CD1c-positive myeloid dendritic cell (primary cell): ENCODE data around the gene CCND3.

Experiments used
- DNase-seq: peaks from one replicate; pipeline ENCODE4 v3.0.0-alpha.2; 2016; ENCODE audit errors: extremely low spot score

Gene CCND3

DNA sequence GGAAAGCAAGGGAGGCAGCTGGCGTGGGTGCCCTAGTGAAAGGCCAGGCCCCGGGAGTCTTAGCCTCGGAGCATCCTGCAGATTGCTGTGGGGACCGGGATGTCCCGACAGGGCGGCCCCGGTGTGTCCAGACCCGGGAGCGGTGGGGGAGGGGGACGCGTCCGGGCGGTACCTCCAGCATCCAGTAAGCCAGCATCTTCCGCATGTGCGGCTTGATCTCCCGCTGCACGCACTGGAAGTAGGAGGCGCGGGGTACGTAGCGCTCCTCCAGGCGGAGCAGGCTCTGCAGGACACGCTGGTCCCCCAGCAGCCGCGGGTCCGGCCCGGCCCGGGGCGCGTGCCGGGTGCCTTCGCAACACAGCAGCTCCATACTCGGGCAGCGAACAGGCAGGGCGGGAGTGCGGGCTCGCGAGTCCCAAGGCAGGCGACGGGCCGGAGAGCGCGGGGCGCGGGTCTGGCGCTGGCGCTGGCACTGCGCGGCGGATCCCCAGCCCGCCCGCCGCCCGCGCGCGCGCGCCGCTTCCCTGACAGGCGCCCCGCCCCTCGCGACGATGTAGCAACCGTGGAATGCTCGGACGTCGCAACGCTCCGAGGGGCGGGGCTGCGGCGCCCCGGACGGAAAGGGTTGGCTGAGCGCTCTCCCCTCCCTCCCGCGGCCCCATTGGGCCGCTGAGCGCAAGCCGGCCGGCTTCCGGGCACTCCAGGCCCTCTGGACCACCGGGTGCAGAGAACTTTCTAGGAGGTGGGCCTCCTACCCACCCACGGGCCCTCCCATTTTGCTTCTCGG, at the start of gene CCND3:
Gene CCND3 (minus strand): TSS at position 529 of the 787 bp plus-strand sequence. CDS start 159 bp downstream, at position 370.
- peak; percentile 98 for DNase-seq

DNA sequence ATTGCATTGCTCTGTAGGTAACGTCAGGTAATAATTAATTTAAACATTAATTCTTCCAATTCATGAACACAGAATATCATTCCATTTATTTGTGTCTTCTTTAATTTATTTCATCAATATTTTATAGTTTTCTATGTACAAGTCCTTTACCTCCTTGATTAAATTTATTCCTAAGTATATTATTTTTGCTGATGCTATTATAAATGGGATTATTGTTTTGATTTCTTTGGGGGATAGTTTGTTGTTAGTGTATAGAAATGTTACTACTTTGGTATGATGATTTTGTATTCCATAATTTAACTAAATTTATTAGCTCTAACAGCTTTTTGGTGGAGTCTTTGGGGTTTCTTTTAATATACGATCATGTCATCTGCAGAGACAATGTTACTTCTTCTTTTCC, 44.7 kb upstream of the CCND3 start:
- no peak for DNase-seq

DNA sequence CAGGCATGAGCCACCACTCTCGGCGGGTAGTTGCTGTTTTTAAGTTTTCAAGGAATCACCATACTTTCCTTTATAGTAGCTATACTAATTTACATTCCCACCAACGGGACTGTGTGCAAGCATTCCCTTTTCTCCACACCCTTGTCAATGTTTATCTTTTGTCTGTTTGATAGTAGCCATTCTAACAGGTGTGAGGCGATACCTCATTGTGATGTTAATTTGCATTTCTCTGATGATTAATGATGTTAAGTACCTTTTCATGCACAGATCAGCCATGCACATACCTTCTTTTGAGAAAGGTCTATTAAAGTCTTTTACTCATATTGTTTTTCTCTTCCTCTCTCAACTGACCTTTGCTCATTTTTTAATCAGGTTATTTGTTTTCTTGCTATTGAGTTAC, 43.0 kb upstream of the CCND3 start:
- DNase-seq: no peak

DNA sequence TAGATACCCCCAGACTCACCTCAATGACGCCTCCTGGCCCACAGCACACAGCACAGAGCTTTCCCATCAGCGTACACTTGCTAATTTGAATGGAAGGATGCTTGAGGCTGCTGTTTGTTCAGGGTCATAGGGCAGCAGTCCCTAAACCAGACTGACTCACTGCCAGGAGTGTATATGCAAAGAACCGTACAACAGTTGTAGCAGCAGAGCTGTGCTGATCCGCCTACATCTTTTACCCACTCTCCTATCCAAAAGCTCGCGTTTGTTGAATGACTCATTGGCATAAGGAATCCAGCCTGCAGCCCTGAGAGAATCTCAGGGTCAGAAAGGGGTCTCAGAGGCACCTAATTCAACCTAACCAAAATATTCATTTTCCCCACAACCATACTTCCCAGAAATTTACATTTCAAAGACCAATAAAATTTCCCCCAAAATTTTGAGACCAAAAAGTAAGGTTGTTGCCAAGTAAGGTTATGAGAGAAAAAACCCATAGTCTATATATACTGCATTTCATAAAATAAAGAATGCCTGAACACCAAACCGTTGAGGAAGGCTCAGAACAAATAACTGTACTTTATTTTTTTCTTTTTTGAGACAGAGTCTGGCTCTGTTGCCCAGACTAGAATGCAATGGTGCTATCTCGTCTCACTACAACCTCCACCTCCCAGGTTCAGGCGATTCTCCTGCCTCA, 35.3 kb upstream of the CCND3 start:
- DNase-seq: peak; percentile 30

DNA sequence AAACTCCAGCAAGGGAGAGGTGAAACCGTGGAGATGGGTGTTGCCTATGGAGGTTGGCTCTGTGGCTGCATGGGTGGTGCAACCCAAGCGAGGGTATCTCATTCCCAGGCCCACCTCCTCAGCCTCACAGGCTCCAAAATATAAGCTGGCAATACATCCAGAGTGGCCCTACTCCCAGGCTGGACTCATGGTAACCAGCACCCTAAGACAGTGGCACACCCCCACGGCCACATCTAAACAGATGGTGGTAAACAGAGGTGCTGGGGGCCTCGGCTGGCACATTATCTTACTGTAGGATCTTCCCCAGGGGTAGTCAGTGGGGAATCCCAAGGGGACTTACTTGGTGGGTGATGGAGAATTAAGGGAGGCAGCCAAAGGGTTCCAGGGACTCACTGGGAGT, 33.7 kb upstream of the CCND3 start:
- DNase-seq: no peak

DNA sequence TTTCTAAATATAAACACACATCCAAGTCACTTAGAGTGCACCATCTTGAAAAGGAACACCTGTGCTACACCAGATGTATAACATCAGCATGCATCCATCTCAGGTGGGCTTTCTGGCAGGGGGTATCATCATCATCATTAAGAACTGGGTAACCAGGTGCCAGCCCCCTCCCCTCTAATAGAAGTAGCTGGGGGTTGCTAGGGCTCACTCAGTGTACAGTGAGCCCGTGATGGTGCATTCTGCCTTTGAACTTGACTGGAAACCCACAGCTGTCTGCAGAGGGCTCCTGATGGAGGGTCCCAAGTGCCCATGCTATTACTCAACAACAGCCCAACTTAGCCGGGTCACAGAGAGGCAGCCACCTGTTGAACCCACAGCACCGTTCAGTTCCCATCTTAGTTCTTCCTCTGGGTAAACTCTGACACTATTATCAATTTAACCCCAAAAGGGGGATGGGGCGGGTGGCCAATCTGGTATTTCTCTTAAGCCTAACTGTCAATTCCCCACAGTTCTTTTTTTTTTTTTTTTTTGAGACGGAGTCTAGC, 32.7 kb upstream of the CCND3 start:
- no peak for DNase-seq

DNA sequence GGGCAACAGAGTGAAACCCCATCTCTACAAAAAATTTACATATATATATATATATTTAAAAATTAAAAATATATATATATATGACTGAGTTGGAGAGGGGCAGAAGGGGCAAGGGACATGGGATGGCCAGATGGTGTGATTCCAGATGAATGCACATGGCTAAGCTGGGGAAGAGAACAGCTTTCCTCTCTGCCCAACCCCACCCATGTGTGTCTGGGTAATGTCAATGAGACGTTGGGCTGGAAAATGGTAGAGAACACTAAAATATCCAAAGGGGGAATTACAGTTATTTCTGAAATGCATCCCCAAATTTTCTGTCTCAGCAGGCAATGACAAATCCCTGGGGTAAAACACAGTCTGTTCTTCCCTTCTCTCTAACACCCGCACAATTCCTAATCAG, 31.2 kb upstream of the CCND3 start:
- DNase-seq: no peak

DNA sequence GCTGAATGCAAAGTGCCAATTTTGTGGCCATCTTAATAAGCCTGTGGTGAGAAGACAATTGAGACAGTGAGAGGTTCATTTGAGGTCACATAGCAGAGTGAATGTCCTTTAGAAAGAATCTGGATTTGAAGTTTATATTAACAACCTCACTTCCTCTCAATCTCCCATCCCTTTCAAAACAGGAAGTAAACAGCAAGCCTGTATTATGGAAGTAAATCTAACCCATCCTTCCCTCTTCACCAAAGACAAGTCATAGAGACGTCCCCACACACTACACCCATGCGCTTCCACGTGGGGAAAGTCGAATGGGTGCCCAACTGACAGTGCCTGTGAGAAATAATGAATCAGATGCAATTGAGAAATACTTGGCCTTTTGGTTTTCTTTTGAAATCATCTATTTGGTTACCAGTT, 28.8 kb upstream of the CCND3 start:
- DNase-seq: peak; percentile 94

DNA sequence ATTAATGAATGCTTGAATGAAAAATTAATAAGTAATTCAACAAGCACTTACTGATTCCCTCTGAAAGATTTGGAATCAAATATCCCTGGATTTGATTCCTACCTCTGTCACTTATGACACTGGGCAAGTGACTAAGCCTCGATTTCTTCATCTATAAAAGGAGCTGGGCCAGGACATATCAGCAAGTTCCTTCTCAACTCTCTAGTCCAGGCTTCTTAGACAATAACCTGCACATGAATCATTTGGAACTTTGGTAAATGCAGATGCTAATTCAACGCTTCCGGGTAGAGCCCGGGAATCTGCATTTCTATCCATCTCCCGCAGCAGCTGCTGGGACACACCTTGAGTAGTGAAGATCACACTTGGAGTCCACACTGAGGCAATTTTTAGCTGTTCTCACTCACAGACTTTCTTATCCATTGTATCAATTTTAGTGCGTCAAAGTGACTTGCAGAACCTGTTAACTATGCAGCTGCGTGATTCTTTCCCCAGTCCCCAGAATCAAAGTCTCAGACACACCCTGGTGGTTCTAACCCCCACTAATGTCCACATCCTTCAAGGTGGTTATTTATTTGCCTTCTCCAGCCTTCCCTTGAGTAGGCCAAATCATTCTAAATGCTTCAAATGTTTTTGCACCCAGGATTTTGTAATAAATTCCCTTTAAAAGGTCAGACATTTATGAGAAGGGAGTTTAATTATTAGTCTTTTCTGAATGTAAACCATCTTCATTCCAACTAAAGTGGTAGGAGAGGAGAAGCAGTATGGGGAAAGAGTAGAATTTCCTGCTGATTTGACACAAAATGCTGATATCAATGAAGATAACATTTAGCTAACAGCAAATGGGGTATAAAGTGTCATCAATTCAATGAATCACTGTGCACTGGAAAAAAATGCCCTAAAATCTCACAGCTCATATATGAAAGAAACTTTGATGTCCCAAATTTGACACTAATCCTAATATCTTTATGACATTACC, 26.0 kb upstream of the CCND3 start:
- peak; percentile 46 for DNase-seq

DNA sequence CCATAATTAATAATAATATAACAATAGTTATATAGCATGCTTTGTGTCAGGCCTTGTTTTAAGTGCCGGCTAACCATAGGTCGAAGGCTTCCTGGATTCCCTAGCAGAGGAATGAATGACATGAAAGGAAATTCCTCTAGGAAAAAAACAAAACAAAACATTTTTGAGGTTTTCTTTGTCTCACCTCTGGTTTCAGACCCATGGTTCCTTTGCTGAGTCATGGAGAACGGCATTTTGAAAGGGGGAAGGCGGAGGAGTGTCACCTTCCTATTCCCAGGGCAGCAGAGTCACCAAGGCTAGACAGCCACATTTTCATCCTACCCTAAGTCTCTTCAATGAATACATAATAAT, 25.3 kb upstream of the CCND3 start:
- peak; percentile 45 for DNase-seq

DNA sequence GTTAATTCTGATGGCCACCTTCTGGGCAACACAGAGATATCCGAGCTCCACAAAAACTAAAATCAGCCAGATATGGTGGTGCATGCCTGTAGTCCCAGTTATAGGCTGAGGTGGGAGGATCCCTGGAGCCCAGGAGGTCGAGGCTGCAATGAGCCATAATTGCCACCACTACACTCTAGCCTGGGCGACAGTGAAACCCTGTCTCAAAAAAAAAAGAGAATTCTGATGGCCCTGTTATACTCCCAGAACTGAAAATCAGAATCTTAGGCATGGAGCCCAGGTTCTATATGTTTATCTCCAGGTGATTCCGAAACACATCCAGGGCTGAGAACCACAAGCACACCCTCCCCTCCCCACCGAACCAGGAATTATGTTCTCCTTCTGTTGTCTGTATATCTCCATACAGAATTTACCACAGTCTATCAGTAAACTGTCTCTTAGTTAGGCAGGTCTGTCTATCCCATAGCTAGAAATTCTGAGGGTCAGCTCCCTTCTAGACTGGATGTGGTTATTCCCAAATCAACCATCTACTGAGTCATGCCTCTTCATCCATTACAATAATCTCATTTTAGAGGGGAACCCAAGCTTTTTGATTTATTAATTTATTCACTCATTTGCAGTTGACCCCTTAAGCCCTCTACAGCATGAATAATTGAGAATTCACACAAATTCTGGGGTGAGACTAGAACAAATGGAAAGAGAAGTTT, 24.8 kb upstream of the CCND3 start:
- DNase-seq: no peak

DNA sequence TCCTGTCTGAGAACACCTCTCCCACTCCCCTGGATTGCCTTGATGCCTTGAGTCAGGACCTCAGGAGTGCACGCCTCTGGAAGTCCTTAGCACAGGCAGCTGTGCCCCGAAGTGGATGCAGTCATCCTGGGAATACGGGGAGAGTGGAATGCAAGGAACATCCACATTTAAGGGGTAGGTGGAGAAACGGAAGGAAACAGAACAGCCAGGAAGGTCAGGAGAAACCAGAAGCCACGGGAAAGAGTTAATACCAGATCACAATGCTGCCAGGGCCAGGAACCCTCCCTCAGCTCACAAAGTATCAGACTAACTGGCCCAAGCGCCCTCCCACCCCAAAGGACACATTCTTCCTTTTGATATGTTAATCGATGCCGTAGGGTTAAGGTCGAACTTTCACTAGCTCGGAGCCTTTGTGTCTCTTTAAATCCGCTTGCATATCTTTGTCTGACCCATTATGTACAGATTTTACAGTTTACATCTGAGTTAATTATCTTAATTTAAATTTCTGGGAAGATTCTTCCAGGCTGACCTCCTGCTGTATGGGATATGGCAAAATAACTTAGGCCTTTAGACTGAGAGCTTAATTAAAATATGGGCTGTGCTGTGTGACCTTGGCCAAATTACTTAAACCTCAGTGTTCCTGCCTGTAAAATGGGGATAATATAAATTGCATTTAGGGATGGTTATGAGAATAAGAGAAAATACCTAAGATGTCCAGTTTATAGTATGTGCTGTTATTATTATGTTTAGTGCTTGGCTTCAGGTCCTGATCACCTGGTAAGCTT, 24.0 kb upstream of the CCND3 start:
- DNase-seq: no peak

DNA sequence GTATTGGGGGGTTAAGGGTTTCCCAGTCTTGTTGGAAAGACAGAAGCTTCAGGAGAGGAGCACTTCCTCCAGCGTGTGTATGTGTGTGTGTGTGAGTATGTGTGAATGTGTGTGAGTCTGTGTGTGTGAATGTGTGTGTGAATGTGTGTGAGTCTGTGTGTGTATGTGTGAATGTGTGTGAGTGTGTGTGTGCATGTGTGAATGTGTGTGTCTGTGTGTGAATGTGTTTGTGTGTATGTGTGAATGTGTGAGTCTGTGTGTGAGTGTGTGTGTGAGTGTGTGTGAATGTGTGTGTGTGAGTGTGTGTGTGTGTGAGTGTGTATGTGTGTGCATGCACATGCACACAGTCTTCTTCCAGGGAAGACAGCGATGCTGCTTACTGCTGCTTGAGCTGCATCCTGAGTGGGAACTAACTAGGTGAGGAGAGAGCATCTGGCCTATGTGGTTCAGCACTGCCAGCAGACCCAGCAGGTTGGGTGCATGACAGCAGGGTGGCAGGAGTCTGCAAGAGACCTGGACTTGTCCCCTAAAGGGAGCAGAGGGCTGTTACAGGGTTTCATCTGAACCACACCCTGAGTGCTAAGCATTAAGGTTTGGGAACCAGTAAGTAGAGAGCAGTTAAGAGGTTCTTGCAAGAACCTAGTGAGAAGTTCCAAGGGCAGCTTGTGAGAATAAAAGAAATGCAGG, 22.7 kb upstream of the CCND3 start:
- DNase-seq: no peak

DNA sequence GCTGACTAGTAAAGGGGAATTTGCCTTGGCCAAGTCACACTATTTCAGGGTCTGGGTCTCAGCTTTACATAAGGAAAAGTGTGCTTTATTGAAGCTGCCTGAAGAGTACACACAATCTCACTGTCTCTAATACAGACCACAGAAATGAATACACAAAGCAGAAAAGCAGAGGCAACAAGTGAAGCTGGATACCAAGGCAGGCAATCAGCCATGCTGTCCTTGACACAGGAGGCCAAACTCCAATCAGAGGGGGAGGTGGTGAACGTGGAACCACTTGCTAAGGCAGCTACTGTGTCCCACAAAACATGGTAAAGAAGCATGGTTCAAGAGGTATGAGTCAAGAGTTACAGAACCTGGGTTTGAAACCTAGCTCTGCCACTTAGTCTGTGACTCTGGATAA, 21.8 kb upstream of the CCND3 start:
- DNase-seq: no peak

DNA sequence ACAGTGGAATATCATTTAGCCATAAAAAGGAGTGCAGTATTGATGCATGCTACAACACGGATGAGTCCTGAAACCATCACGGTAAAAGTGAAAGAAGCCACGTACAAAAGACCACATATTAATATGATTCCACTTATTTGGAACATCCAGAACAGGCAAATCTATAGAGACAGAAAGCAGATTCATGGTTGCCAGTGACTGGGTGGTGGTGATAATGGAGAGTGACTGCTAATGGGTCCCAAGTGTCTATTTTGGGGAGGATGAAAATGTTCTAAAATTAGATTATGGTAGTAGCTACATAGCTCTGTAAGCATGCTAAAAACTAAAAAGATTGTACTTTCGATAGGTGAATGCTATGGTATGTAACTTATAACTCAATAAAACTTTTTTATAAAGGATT, 18.4 kb upstream of the CCND3 start:
- no peak for DNase-seq

DNA sequence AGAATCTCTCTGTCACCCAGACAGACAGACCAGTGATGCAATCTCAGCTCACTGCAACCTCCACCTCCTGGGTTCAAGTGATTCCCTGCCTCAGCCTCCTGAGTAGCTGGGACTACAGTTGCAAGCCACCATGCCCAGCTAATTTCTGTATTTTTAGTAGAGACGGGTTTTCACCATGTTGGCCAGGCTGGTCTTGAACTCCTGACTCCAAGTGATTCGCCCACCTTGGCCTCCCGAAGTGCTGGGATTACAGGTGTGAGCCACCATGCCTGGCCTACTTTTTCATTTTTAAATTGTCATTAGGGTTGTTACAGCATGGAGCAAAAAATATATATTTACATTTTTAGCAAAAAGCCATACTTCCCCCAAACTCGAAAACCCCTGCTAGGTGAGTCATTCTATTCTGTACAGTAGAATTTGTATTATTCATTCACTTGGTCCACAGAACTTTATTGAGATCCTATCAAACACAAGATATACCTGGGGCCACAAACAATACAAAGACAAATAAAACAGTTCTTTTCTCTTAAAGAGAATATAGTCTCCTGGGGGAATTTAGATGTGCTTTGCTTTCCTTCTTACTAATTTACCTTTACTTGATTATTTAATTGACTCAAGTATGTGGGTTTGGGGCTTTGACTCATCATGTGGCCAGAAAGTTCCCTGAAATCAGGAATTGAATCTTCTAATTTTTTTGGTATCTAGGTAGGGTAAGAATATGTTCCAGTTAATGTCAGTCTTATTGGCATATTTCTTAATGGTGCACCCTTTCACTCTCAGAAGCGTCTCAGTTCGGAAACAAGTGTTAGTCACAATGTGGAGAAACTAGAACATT, 16.6 kb upstream of the CCND3 start:
- no peak for DNase-seq

DNA sequence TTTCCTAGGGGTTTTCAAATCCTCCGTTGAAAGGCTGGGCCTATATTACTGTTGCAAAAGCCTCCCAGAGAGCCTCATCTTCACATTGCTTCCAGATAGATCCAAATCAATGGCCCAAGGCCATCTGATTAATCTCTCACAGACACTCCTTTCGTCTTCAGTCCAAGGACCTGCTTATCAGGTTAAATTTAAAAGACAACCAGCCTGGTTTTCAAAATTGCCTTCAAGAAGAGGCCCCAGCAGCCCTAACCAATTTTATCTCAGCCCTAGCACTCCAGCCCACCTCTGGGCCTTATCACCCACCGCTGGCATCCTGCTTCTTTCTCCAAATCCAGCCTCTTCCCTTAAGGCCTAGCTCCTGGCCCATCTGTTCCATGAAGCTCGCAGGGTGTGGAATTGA, 15.5 kb upstream of the CCND3 start:
- DNase-seq: no peak

DNA sequence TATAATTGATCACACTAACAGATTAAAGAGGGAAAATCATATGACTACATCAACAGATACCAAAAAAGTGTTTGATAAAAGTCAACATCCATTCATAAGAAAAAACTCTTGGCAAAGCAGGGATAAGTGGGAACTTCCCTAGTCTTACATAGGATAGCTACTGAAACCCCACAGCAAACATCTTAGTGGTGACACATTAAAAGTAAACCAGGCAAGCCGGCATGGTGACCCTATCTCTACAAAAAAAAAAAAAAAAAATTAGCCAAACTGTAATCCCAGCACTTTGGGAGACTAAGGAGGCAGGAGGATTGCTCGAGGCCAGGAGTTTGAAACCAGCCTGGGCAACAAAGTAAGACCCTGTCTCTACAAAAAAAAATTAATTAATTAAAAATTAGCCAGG, 13.8 kb upstream of the CCND3 start:
- DNase-seq: no peak

DNA sequence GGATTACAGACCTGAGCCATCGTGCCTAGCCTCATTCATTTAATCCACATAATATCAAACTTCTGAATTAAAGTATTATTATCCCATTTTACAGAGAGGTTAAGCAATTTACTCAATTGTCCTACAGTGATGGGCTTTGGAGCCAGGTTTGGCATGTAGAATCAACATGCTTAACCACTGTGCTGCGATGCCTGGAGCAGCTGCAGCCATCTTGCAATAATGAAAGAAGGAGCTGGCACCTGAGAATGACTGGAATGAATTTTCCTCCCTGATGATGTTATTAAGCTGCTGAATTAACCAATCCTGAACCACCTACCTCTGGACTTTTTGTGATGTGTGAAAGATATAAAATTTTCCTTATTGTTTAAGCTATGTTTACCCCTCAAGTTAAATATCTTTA, 13.1 kb upstream of the CCND3 start:
- DNase-seq: no peak
